Stimulated activated CD8-positive, alpha-beta memory T cell treated with anti-CD3 and anti-CD28 coated beads, Interleukin-2, amount 100 ng/mL, for 48 hours (primary cell): ENCODE measurements around the gene MFAP3L.
"Not testable (repeated sequence)": the region's sequence is repeated elsewhere in the genome, so short reads cannot be mapped to it uniquely, and the experiment has no call there.

Source experiments
- DNase-seq, 2 donors: peaks; one replicate each; pipeline ENCODE4 v3.0.0-alpha.2; 2020; ENCODE audit warnings: low read depth in 2 of 2

Gene MFAP3L

DNA sequence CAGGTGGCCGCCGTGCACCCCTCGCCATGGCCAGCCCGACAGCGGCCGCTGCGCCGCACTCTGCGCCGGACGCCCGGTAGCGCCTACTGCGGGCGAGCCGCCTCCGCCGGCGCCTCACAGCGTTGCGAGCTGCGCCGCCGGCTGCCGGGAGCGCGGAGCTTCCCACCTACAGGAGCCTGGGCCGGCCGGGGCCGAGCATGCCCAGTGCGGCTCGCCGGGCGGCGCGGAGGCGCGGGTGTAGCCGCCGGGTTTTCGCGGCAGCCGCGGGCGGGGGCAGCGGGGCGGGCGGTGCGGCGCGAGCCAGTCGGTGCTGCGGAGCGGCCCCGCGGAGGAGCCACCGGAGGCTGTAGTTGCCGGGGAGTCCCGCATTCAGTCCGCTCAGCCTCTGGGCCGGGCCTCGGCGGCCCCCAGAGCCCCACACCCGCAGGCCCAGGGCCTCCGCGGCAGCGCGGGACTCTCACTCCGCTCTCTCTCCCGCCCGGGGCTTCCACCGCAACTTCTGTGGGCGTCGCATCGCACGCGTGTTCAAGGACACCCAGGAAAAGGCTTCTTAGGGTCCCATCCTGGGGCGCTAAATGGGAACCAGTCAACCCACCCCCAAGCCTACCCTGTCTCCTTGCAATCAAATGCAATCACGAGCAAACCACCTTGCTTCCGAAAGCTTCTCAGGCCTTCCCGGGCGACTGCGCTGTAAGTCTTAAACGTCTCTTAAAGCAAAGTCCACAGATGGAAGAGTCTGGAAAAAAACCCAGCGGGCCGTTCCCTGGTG lies at the start of gene MFAP3L:
Gene MFAP3L, minus strand, starts transcription at position 143 of the 769 bp plus-strand sequence. CDS start 20,518 bp downstream, outside the sequence.
- DNase-seq, result peak; percentile 61 to 77

DNA sequence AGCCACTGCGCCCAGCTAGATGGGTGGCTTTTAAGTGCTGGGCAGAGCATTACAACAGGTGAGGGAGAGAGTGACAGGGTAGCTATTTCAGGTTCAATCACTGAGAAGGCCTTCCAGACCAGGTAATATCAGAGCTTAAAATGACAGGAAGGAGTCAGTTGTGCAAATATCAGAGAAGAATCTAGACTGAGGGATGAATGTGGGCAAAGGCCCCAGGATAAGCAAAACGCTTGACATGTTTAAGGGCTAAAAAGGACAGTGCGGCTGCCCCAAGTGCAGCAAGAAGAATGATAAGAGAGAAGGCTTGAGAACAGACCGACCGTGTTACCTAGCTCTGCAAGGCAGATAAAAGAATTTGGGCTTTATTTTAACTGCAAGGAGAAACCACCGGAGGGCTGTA lies 45.0 kb upstream of the MFAP3L start:
- no peak for DNase-seq

DNA sequence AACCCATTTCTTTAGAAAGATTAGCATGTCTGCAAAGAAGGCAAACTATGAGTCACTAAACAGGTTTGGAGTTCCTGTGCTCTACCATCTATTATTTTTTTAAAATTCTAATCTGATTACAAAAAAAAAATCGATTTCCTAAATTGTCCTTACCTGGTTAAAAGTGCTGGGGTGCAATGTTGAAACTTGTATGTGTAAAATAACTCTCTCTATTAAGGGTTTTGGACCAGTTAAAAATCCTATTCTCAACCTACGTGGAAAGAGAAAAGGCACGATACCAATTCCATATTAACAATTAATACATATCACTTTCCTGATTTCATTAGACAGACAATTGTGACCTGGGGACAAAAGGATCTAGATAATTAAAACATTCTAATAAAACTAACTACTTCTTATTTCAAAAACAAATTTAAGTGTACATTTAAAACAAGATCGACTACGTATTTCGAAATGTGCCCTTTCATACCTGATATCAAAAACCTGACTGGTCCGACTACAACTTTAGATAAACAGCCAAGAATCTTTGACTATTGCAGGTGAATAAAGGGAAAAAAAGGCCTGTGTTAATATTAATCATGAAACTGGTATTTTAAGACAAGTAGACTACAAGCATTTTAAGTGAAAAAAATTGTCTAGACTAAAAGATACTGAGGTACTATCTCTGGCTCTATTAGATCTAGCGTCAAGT lies 42.4 kb upstream of the MFAP3L start:
- no peak for DNase-seq

DNA sequence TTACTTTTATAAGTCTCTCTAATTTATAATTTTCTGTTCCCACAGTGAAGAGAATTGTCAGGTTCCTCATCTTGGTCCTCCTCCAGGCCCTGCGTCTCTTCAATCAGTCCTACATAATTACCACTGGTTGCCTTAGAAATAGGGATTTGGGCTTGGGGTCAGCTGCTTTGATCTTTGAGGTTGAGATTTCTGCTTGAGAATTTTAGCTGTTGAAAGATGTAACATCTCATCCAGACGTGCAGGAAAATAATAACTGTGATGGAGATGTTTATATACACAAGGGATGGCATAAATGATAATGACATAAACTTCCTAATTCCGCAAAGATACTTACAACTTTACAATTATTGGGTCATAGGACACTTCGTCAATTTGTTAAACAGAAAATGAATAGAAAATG lies 33.2 kb upstream of the MFAP3L start:
- no peak for DNase-seq

DNA sequence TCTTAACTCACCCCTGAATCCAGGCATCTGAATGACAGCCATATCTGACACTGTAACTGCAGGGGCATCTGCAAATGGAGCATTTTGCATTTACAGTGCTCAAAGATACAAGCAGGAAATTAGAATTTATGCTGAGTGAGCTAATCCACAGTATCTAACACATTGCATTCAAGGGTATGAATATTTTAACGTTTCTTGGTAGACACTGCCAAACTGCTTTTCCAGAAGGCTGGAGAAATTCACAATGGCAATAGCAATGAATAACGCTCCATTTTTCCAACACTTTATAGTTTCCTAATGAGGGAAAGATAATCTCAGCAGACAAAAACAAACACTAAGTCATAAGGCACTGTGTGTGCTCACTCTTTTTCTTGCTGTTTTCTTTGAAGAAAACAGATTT lies 32.6 kb upstream of the MFAP3L start:
- DNase-seq, result no peak

DNA sequence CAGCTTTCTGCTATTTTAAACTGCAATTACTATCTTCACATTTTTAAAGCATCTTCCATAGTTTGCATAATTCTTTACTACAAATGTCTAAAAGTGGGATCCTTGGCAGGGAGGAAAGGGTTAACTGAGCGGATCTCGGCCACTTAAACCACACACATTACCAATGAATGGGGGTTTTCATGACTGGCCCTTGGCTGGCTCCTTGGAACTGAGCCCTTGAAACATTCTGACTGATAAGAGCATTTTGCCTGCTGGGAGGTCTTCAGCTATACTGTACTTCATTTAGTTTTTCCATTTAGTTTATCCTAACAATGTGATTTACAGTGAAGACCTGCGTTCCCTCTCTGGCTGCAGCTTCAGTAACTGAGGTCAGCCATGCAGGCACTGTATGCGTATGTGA lies 31.7 kb upstream of the MFAP3L start:
- DNase-seq, result no peak

DNA sequence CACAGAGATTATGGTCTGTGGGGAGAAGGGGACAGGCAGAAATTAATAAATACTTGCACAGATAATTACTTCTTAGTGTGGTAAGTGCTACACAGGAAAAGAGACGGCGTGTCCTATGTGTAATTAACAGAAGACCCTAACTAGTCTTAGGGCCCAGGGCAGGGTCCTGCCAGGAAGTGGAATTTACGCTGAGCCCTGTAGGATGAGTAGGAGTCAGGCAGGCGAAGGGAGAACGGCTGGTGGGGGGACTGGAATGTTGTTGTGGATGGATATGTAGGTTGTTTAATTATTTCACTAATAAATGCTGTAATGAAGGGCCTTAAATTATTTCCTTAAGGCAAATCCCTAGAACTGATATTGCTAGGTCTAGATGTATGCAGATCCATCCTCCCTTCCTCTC lies 26.7 kb upstream of the MFAP3L start:
- no peak for DNase-seq

DNA sequence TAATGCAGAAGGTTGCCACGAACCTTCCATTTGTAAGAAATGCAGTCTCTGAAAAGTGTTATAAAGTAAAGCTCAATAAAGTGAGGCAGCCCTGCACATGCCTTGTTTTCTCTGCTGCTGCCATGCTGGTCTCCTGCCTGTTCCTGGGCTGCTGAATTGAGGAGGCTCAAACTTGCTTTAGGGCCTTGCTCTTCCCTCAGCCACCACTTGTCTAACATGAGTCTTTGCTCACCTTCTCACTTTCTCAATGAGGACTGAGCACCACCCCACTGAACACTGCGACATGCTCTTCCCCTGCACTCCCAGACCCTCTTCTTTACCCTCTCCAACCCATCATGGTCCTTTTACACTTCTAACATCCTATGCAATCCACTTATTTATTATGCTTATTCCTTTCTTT lies 25.2 kb upstream of the MFAP3L start:
- DNase-seq, result no peak

DNA sequence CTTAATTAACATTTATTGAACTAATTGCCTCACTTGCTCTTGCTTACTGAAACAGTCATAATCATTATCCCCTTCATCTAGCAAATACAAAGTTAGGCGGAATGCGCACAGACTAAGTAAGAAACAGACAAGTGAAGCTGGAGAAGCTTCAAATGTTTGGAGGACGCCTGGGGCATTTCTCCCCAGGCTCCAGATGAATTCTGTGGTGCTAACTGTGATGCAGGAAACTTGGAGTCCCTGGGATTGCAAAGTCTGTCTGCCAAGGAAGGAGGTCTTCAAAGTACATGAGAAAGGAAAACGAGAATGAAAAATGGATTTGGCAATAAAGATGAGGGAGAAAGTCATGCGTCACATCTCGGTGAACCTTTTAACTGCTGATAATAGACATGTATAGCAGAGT lies 23.6 kb upstream of the MFAP3L start:
- DNase-seq, result no peak

DNA sequence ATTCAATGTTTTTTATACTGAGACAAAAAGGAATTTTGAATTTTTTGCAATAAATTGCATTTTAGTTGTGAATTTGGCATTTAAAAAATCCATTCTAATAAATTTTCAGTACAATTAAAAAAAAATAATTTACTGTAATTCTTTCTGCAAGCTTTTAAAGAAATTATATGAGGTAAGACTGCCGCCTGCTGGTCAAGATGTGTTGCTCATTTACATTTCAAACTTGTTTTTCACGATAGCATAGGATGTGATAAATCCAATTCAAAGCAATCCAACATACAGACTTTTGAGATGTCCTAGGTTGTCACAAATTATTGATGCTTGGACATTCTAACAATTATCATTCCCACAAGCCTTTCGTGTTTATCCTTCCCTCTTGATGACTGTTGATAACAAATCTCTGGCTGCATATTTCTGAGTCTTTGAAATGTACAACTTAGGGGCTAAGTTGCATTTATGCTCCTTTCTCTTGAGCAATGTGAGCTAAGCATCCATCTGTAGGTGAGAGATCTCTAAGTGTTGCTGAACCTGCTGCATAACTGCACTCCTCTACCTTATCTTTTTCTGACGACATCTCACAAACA lies 21.7 kb upstream of the MFAP3L start:
- peak; percentile 8 to 13 for DNase-seq

DNA sequence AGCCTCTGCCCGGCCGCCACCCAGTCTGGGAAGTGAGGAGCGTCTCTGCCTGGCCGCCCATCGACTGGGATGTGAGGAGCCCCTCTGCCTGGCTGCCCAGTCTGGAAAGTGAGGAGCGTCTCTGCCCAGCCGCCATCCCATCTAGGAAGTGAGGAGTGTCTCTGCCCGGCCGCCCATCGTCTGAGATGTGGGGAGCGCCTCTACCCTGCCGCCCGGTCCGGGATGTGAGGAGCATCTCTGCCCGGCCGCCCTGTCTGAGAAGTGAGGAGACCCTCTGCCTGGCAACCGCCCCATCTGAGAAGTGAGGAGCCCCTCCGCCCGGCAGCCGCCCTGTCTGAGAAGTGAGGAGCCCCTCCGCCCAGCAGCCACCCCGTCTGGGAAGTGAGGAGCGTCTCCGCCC lies 20.0 kb upstream of the MFAP3L start:
- DNase-seq, result not testable (repeated sequence)

DNA sequence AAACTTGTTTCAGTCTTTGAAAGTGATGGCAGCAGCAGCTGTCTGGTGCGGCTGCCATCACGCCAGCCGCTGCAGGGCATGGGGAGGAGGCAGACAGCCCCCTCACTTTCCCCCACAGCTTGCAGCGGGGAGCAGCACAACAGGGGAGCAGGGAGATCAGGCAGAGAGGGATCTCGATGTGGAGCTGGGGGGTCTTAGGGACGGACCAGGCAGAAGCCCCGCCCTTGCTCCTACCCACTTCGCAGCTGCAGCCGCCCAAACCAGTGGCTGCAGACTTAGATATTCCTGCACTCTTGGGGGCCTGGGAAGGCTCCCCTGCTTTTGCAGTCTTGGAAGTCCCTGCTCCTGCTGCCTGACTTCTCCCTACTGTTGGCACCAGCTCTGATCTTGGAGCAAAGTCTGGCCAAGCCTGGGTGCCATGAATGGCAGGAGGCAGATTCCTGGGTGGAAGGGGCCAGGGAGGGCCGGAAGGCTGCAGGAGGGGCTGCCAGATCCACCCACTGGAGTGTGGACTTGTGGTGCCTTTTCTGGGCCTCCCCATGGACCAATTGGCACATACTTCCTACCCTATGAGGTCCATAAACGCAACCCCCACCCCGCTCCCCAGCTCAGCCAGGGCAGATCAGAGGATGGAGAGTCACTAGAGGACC lies 14.0 kb upstream of the MFAP3L start:
- DNase-seq, result no peak

DNA sequence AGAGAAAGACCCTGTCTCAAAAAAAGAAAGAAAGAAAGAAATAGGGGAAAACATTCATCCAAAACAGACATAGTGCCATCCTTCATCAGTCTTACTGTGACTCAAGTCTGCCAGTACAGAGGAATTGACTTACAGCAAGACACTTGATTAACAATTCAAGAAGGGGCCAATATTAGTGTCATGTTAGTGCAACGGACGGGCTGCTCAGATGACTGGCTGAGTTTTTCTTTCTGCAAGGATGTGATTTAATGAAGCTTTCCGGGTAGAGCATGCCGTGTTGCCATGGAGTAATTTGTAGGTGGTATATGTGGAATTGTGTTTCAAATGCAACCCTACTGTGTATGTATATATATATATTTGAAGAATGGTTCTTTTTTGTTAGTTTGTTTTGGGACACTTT lies 12.6 kb upstream of the MFAP3L start:
- DNase-seq, result no peak

DNA sequence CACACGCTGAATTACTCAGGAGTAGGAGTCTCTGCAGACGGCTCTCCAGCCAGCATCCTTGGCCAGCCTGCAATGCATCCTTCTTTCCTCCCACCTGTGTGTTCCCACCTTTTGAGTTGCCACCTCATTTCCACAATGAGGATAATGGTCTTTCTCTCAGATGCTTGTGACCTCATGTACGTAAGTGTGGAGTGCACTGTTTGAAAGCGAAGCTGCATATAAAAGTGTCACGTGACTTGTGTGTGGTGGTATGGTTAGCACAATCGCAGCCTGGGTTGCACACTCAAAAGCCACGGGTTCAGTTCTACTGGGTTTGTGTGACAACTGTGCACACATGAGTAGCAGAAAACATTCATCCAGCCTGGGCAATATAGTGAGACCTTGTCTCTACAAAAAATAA lies 12.0 kb upstream of the MFAP3L start:
- no peak for DNase-seq

DNA sequence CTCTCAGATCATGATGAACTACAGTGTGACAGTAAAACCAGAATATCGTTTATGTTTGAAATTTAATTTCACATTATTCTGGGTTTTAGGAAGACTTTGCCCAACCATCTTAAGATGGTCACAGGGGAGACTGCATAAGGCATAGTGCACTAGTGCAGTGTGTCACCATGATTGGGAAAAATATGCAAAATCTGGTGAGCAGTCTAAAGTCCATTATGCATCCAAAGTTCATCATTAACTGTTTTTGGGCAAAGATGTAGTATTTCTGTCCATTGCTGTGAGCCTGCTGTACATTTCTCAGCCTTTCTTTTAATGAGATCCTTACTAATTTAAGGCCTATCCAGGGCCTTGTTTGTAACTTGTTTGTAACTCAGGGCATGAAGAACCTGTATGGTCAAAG lies 11.3 kb upstream of the MFAP3L start:
- DNase-seq, result no peak

DNA sequence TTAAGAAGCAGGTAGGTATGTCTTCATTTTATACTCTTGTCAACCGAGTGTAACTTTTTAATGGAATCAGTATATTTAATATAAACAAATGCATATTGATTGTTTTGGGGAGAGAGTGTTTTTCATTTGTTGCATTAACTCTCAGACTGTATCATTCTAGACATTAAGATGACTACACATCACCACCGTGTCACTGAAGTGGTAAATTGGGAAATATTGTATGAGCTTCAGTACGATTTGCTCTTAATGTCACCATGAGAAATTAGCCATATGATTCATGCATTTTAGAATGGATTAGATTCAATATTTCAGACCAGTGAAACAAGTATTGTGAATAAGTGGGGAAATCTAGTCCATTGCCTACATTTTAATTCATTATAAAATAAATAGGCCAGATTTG lies 9.7 kb upstream of the MFAP3L start:
- DNase-seq, result no peak

DNA sequence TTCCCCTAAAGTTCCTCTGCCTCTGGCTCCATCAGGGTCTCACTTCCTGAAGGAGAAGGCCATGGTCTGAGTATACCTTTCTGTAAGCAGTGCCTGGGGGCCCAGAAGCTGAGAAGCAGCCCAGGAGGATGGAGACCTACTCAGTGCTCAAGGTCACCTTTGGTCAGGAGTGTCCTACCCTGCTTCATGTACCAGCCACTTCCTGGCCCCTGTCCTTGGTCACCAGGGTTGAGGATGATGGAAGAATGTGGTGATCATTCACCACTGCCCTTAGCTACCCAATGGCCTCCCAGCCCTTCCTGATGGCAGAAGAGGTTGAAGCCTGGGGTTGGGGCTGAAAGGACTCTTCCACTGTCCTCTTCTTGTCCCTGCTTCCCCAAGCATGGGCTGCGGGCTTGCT lies 9.0 kb upstream of the MFAP3L start:
- DNase-seq, result no peak

DNA sequence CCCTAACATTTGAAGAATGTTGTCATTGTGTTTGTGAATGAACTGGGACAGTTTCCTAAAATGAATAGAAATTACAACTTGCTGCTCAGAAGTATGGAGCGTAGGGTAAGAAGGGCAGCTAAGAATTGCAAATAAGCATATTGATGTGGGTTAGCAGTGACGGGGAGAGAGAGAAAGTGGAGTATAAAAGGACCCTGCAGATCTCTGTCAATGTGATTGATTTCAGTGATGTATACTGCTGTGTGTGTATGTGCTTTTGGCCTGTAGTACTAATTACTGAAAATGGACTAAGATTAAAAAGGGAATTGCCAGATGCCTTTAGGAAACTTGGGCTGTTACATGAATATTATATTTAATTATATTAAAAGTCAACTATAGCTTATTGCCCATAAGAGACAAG lies 7.8 kb upstream of the MFAP3L start:
- no peak for DNase-seq

DNA sequence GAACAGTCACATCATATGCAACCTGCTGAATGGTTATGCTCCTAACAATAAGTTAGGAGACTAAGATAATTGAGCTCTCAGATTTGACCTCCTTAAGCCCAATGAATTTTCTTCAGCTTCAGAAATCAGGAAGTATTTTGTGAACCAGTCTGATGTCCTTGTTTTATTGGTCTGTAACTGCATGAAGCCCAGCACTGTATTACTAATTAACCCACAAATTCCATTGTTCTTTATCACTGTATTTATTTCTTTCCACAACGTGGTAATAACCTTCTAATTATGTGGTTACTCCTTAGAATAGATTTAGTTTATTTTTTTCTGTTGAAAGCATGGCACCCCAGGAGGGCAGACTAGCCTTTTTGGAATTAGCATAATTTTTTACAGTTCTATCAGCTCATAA lies 3.9 kb upstream of the MFAP3L start:
- DNase-seq, result no peak

DNA sequence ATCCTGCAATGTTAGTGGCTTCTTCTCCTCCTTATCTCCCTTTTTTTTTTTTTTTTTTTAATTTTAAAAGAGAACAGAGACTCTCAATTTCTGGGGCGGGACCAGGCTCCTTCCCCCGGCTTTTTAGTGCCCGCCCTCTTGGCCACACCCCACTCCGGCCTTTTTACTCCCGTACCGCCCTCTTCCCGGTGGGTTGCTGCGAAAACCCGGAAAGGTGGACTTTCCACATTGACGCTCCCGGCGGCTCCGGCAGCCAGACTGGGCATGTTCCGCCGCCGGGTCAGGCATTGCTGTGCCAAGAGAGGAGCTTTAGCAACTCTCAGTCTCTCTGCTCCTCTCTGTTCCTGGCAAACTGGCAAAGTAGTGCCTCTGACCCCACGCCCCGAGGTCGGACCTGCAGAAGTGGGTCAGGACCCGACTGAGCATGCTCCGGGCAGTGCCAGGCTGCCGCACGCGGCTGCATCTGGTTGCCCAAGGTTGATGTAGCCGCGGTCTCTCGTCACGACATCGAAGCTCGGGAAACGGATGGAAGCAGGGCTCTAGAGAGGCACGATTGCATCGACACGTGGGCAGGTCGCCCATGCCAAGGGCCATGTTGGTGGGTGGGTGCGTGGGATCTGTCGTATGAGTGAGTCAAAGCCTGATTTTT lies 1.1 kb upstream of the MFAP3L start:
- DNase-seq, result peak; percentile 72 to 83

DNA sequence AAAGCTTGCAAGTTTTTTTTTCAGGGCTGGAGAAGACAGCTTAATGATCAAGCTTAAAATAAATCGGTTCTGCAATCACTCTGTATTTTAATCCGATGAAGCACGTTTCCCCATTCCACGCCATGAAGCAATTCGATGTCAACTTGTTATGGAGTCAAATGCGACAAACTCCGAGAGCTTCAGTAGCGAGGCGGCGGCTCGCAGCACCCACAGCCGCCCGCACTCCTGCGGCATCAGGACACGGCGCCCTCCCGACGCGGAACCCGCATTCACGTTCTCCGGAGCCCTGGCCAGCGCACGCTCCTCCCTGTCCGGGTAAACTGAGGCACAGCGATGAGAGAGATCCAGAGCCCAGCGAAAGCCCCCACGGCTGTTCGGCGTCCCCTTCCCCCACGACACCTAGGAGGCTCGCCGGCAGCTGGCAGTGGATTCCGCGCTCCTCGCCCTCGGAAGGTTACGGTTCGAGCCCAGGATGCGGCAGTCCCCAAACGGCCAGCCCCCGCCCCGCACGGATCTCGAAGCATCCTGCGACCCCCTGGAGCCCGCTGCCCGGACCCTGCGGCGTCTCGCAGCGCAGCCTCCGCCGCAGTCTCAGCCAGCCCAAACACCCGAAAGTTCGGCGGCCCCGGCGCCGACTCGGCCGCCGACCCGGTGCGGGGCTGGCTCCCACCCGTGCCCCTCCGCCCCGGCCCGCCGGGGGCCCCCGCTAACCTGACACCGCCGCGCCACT lies 507 bp downstream of the MFAP3L start:
- DNase-seq, result no peak
